ENCODE data around the gene TMED6. TPM values are rescaled to one million over a fixed set of nuclear protein-coding genes. Genes with fewer than 3 reads are reported as not detected.

TMED6 gene
- total and polyA plus RNA-seq, 2 of the 8 experiments (the other 6 are each of a cell fraction or from before 2014, with no cell fraction given), result not detected

DNA sequence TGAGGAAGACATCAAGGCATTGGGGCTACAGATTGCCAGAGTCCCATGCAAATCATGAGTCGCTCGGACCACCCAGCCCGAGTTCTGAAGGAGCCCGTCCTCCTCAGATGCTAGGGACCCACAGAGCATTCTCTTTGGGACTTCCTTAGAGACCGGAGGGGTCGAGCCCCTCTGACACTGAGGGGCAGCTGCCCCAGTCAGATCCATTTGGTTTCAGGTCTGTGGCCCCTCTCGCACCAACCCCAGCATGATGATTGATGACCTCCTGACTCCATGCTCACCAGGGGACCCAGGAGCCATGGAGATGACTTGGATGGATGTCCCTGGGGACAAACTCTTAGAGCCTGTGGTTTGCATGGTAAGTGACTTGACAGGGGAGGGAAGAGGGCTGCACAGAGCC is 29.2 kb downstream of the TMED6 start:
- DNase-seq (ENCODE audit: low read depth in 1 of 2, low spot score in 2 of 2) (no peak), FAIRE-seq (no peak)
- Histone ChIP-seq H4K91ac (replicated peaks; ENCODE audit: insufficient read length, low read length) (no peak overlapping the region), H4K5ac (ENCODE audit: insufficient read length, low read depth, low read length) (no peak overlapping the region), H2BK20ac (ENCODE audit: low read length) (no peak overlapping the region), H3K9me3 (ENCODE audit: insufficient read depth in 2 of 2, low read depth in 1 of 2, low read length in 1 of 2) (no peaks in the 10 kb centered on the region), H3K4me1 (replicated peaks in 1 of 4; ENCODE audit: control insufficient read depth in 3 of 4, insufficient read depth in 4 of 4, low read length in 3 of 4) (no peaks in the 10 kb centered on the region), H3K79me1 (ENCODE audit: low read depth, low read length) (peaks cover 8% of the 10 kb centered on the region), H3K23me2 (ENCODE audit: low read depth, low read length) (no peaks in the 10 kb centered on the region; the same call in 1 of the 2 replicates), H3K79me2 (ENCODE audit: control insufficient read depth in 1 of 2, insufficient read depth in 2 of 2, low read length in 2 of 2) (peaks cover 0 to 41% of the 10 kb centered on the region in 2 experiments; a peak in 3 of 4 replicates), H4K20me1 (replicated peaks in 1 of 2; ENCODE audit: control insufficient read depth in 1 of 2, insufficient read depth in 2 of 2, low read length in 2 of 2) (peaks cover 9 to 37% of the 10 kb centered on the region in 2 experiments), H3K4ac (replicated peaks; ENCODE audit: insufficient read length, low read depth, low read length) (no peak overlapping the region), H3K14ac (ENCODE audit: insufficient read length) (no peak overlapping the region), H2AK5ac (ENCODE audit: low read depth, low read length) (no peak overlapping the region), H2BK12ac (ENCODE audit: low read depth, low read length) (no peak overlapping the region), H3K23ac (ENCODE audit: insufficient read length) (no peak overlapping the region), H3K9ac (replicated peaks in 1 of 4; ENCODE audit: extremely low read depth in 1 of 4, low read depth in 3 of 4, low read length in 3 of 4) (no peak overlapping the region), H2BK5ac (ENCODE audit: low read depth, low read length) (no peak overlapping the region), H3K56ac (replicated peaks; ENCODE audit: insufficient read length, low read depth, low read length) (no peak overlapping the region), H3K4me2 (ENCODE audit: insufficient read depth in 1 of 2, low read depth in 2 of 2, low read length in 2 of 2) (no peak overlapping the region), H3K4me3 (ENCODE audit: extremely low read depth in 1 of 4, insufficient read depth in 2 of 4, low read depth in 3 of 4, low read length in 4 of 4) (no peak overlapping the region), H2BK15ac (ENCODE audit: low read length) (no peak overlapping the region), H4K8ac (ENCODE audit: extremely low read depth, insufficient read depth, low read length) (no peak overlapping the region), H3K18ac (ENCODE audit: extremely low read depth, low read length) (no peak overlapping the region), H3K27ac (ENCODE audit: low read depth, low read length) (no peak overlapping the region), H3K27me3 (replicated peaks in 1 of 4; ENCODE audit: control insufficient read depth in 3 of 4, extremely low read depth in 1 of 4, insufficient read depth in 3 of 4, low read length in 3 of 4) (no peaks in the 10 kb centered on the region), H2AFZ (ENCODE audit: low read length) (no peak overlapping the region), H3K36me3 (ENCODE audit: control insufficient read depth in 2 of 4, insufficient read depth in 4 of 4, low read length in 3 of 4) (peaks cover 26 to 84% (median 53%) of the 10 kb centered on the region in 4 experiments), H2BK120ac (replicated peaks; ENCODE audit: low read depth, low read length) (no peak overlapping the region)
- CTCF ChIA-PET (ENCODE audit: partially characterized antibody), result interaction anchor here (3.4 kb wide), 1 partner anchor 16 kb away, joined by 10 read pairs; the partner anchor contains the start of genes COG8 and NIP7
- TF ChIP-seq NRF1 (IDR thresholded peaks at IDR 0.05; ENCODE audit: low read depth, low read length), result no peak
- TF ChIP-seq JUN (IDR thresholded peaks at IDR 0.05; ENCODE audit: low read depth, low read length), result no peak
- TF ChIP-seq BCL11A (IDR thresholded peaks at IDR 0.05; ENCODE audit: low read depth in 2 of 2, low read length in 2 of 2), result no peak
- no peak for TF ChIP-seq SIN3A (conservative IDR thresholded peaks at IDR 0.05 in 1 of 2, IDR thresholded peaks at IDR 0.05 in 1 of 2; ENCODE audit: low read depth in 1 of 2, low read length in 2 of 2)
- no peak for TF ChIP-seq KDM1A (IDR thresholded peaks at IDR 0.05; ENCODE audit: borderline replicate concordance, low read length)
- 96% methylated on average over 7 of the region's 7 CpGs; no CpG with 5 or more reads in 1 of the 2 experiments for WGBS, 2 experiments (ENCODE audit: extremely low coverage in 1 of 2, insufficient coverage in 1 of 2, insufficient read length in 1 of 2, insufficient replicate concordance in 2 of 2, low coverage in 1 of 2, low lambda C conversion rate in 2 of 2, missing lambda C conversion rate in 1 of 2)
- POLR2A ChIA-PET (ENCODE audit: partially characterized antibody), result interaction anchor here (0.6 to 29.8 kb wide), 4 partner anchors 2 to 250 kb away, joined by 3 to 497 read pairs (median 250); partner anchors contain the start of genes COG8, NIP7, PDF and TMED6
